Kidney epithelial cell (primary cell): ENCODE results near the gene CFAP46. TPM values are rescaled to one million over a fixed set of nuclear protein-coding genes. Genes with fewer than 3 reads are reported as not detected.
"Not testable (repeated sequence)": the region's sequence is repeated elsewhere in the genome, so short reads cannot be mapped to it uniquely, and the experiment has no call there.

ENCODE experiments used
- DNase-seq: peaks from one replicate; pipeline ENCODE4 v3.0.0-alpha.2; 2010; ENCODE audit warnings: low read depth
- H3K27me3 ChIP-seq: 2 replicates; pipeline ENCODE4 v1.6.0; 2011; ENCODE audit warnings: low read length; ENCODE audit not compliant: control insufficient read depth, insufficient read depth
- H3K36me3 ChIP-seq: 2 replicates; pipeline ENCODE4 v1.5.1; 2011; ENCODE audit warnings: low read length; ENCODE audit not compliant: control insufficient read depth, insufficient read depth
- H3K4me3 ChIP-seq: 2 replicates; pipeline ENCODE4 v1.5.1; 2011; ENCODE audit warnings: low read depth, mild to moderate bottlenecking, control low read depth, low read length
- total RNA-seq: library from RNA; depleted of rRNA; stranded (reverse); fragments of >200 nt; gene quantifications from 2 replicates; pipeline ENCODE4 v1.2.3, GENCODE V29; 2015
- TF ChIP-seq, protein P1 (sequence below): IDR thresholded peaks from 2 replicates; pipeline ENCODE4 v1.5.1; 2011; ENCODE audit warnings: mild to moderate bottlenecking, moderate library complexity, low read length, control low read depth, inconsistent platforms; ENCODE audit not compliant: insufficient read depth, poor library complexity, severe bottlenecking

Gene CFAP46
- total RNA-seq, 1 donor from 2014 or later: 5.1 TPM

- H3K27me3 ChIP-seq: peaks cover 9% of the 10 kb centered on the region
- TF ChIP-seq, protein P1, sequence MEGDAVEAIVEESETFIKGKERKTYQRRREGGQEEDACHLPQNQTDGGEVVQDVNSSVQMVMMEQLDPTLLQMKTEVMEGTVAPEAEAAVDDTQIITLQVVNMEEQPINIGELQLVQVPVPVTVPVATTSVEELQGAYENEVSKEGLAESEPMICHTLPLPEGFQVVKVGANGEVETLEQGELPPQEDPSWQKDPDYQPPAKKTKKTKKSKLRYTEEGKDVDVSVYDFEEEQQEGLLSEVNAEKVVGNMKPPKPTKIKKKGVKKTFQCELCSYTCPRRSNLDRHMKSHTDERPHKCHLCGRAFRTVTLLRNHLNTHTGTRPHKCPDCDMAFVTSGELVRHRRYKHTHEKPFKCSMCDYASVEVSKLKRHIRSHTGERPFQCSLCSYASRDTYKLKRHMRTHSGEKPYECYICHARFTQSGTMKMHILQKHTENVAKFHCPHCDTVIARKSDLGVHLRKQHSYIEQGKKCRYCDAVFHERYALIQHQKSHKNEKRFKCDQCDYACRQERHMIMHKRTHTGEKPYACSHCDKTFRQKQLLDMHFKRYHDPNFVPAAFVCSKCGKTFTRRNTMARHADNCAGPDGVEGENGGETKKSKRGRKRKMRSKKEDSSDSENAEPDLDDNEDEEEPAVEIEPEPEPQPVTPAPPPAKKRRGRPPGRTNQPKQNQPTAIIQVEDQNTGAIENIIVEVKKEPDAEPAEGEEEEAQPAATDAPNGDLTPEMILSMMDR: no peak
- no peak for DNase-seq
- H3K4me3 ChIP-seq: no peak overlapping the region
- no peaks in the 10 kb centered on the region for H3K36me3 ChIP-seq
These were observed 17.3 kb downstream of the CFAP46 start for GRCh38 chr10:132925071-132925561.

- Histone ChIP-seq H3K4me3 (no peak overlapping the region), H3K36me3 (no peaks in the 10 kb centered on the region), H3K27me3 (peaks cover 15% of the 10 kb centered on the region)
- TF ChIP-seq, protein P1: no peak
- DNase-seq: no peak
These were observed 18.1 kb downstream of the CFAP46 start for GRCh38 chr10:132924046-132924952.

DNA sequence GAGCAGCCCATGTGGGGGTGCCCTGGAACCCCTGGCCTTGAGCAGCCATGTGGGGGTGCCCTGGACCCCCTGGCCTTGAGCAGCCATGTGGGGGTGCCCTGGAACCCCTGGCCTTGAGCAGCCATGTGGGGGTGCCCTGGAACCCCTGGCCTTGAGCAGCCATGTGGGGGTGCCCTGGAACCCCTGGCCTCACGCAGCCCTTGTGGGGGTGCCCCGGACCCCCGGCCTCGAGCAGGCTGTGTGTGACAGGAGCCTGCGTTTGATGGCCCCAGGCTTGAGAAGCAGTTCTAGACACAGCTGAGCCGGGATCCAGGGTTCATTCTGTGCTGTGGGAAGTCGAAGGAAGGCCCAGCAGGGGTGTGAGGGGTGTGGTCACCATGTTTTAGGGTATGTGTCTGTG, 19.0 kb downstream of the CFAP46 start:
- H3K4me3 ChIP-seq, DNase-seq: not testable (repeated sequence)

DNA sequence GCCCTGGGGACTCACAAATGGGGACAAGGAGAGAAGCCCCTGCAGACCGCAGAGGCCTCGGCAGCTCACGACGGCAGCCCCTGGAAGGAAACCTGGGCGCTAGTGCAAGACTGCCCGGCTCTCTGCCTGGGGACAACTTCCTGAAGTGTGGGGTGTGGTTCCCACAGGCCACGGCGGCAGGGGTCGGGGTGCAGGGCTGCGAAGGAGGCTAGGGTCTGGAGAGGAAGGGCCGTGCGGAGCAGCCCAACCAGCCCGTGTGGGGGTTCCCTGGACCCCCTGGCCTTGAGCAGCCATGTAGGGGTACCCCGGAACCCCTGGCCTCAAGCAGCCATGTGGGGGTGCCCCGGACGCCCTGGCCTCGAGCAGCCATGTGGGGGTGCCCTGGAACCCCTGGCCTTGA, 19.5 kb downstream of the CFAP46 start:
- DNase-seq: no peak

More for the DNA sequence above, 19.0 kb downstream of the CFAP46 start:
- H3K27me3 ChIP-seq: peaks cover 19% of the 10 kb centered on the region
- H3K36me3 ChIP-seq: not testable (repeated sequence)

GRCh38 chr10:132921818-132922807, 20.3 kb downstream of the CFAP46 start:
- H3K4me3 ChIP-seq: no peak overlapping the region
- H3K36me3 ChIP-seq: no peaks in the 10 kb centered on the region
- DNase-seq: no peak
- TF ChIP-seq, protein P1: no peak
- peaks cover 21% of the 10 kb centered on the region for H3K27me3 ChIP-seq

More for the DNA sequence above, 19.5 kb downstream of the CFAP46 start:
- Histone ChIP-seq H3K27me3 (peaks cover 20% of the 10 kb centered on the region), H3K4me3 (no peak overlapping the region), H3K36me3 (no peaks in the 10 kb centered on the region)
- TF ChIP-seq, protein P1: no peak

DNA sequence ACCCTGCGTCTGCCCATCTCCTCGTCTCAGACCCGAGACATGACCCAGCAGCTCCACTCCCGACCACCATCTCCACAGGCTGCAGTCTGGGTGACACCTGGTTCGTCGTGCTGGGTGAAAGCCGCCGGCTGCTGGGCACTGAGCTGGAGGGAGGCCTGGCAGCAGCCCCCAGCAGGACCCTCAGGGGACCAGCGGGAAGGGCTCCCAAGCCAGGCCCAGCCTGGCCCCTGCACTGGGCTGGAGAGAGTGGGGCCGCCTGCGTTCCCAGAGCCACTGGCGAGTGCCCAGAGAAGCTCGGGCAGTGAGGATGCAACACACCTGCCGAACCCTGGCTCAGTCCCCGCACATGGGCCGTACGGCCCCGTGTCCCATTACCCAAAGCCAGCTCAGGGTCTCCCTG, 21.3 kb downstream of the CFAP46 start:
- H3K4me3 ChIP-seq: no peak overlapping the region
- TF ChIP-seq, protein P1: no peak
- no peaks in the 10 kb centered on the region for H3K36me3 ChIP-seq

More for the DNA sequence above, 21.3 kb downstream of the CFAP46 start:
- peaks cover 31% of the 10 kb centered on the region for H3K27me3 ChIP-seq
- DNase-seq: no peak
